ENCODE data around the gene ZFR. TPM values are rescaled to one million over a fixed set of nuclear protein-coding genes. Genes with fewer than 3 reads are reported as not detected.

ZFR gene
- polyA plus RNA-seq, 3 donors, result 29.8 to 81.8 (median 62.3) TPM

- Histone ChIP-seq H3K79me2 (ENCODE audit: insufficient read depth, low read length) (no peaks in the 10 kb centered on the region), H2AFZ (ENCODE audit: insufficient read depth, low read depth, low read length, poor library complexity, severe bottlenecking) (no peak overlapping the region), H3K4me2 (replicated peaks; ENCODE audit: extremely low read depth, low read length, poor library complexity, severe bottlenecking) (no peak overlapping the region), H3K36me3 (replicated peaks in 1 of 2; ENCODE audit: control insufficient read depth in 1 of 2, insufficient read depth in 2 of 2, low read length in 2 of 2) (peaks cover 66 to 90% of the 10 kb centered on the region in 2 donors), H3K9me3 (replicated peaks in 1 of 2; ENCODE audit: control insufficient read depth in 1 of 2, insufficient read depth in 1 of 2, low read length in 2 of 2) (no peaks in the 10 kb centered on the region), H4K20me1 (ENCODE audit: insufficient read depth, low read length) (no peaks in the 10 kb centered on the region), H3K9ac (ENCODE audit: insufficient read depth, low read length, poor library complexity, severe bottlenecking) (no peak overlapping the region), H3K27me3 (ENCODE audit: control insufficient read depth in 2 of 2, insufficient read depth in 2 of 2, low read length in 2 of 2) (no peaks in the 10 kb centered on the region), H3K4me3 (replicated peaks in 1 of 3; ENCODE audit: low read depth in 2 of 3, low read length in 3 of 3) (no peak overlapping the region), H3K4me1 (ENCODE audit: control insufficient read depth in 1 of 2, insufficient read depth in 2 of 2, low read length in 2 of 2) (no peaks in the 10 kb centered on the region), H3K27ac (ENCODE audit: low read depth in 1 of 2, low read length in 2 of 2) (no peak overlapping the region)
- Mint-ChIP-seq H3K4me1 (no peaks in the 10 kb centered on the region), H3K4me3 (no peak overlapping the region), H3K27ac (no peak overlapping the region), H3K36me3 (peaks cover 54 to 73% of the 10 kb centered on the region in 2 donors), H3K27me3 (ENCODE audit: low read depth in 3 of 3) (no peaks in the 10 kb centered on the region), H3K9me3 (no peaks in the 10 kb centered on the region)
- TF ChIP-seq, protein P1, sequence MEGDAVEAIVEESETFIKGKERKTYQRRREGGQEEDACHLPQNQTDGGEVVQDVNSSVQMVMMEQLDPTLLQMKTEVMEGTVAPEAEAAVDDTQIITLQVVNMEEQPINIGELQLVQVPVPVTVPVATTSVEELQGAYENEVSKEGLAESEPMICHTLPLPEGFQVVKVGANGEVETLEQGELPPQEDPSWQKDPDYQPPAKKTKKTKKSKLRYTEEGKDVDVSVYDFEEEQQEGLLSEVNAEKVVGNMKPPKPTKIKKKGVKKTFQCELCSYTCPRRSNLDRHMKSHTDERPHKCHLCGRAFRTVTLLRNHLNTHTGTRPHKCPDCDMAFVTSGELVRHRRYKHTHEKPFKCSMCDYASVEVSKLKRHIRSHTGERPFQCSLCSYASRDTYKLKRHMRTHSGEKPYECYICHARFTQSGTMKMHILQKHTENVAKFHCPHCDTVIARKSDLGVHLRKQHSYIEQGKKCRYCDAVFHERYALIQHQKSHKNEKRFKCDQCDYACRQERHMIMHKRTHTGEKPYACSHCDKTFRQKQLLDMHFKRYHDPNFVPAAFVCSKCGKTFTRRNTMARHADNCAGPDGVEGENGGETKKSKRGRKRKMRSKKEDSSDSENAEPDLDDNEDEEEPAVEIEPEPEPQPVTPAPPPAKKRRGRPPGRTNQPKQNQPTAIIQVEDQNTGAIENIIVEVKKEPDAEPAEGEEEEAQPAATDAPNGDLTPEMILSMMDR (IDR thresholded peaks at IDR 0.05), result no peak
- 100% methylated on average over 4 of the region's 5 CpGs for WGBS (ENCODE audit: insufficient coverage)
- DNase-seq, result no peak
- intact Hi-C loops (cut with micrococcal nuclease), result no loop called here
Measured at GRCh38 chr5:32365623-32366022, 78.9 kb downstream of the ZFR start.

DNA sequence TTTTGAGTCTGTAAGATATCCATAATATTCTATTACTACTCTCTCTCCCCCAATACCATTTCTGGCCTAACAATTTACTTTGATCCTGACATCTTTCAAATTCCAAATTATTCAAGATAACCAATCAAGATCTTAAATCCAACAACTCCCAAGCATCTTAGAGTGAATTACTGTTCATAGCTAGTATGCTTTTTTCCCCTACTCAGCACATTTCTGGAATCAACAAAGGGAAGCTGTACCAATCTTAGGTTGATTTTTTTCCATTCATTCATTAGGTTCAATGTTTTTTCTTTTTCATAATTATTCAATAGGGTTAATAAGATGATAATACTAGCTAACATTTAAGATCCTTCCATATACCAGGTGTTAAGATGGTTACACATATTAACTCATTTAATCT is 81.5 kb downstream of the ZFR start:
- no peaks in the 10 kb centered on the region for H3K27me3 ChIP-seq (ENCODE audit: control insufficient read depth in 2 of 2, insufficient read depth in 2 of 2, low read length in 2 of 2)
- H3K9me3 Mint-ChIP-seq, result no peaks in the 10 kb centered on the region
- intact Hi-C loops (cut with micrococcal nuclease), result no loop called here
- H3K9ac ChIP-seq (ENCODE audit: insufficient read depth, low read length, poor library complexity, severe bottlenecking), result no peak overlapping the region
- H3K4me3 Mint-ChIP-seq, result no peak overlapping the region
- TF ChIP-seq, protein P1 (IDR thresholded peaks at IDR 0.05), result no peak
- peaks cover 70 to 85% of the 10 kb centered on the region in 2 donors for H3K36me3 ChIP-seq (replicated peaks in 1 of 2; ENCODE audit: control insufficient read depth in 1 of 2, insufficient read depth in 2 of 2, low read length in 2 of 2)
- no peaks in the 10 kb centered on the region for H3K27me3 Mint-ChIP-seq (ENCODE audit: low read depth in 3 of 3)
- H3K27ac Mint-ChIP-seq, result no peak overlapping the region
- H3K4me1 Mint-ChIP-seq, result no peaks in the 10 kb centered on the region
- no peak overlapping the region for H3K4me2 ChIP-seq (replicated peaks; ENCODE audit: extremely low read depth, low read length, poor library complexity, severe bottlenecking)
- no peak overlapping the region for H3K4me3 ChIP-seq (replicated peaks in 1 of 3; ENCODE audit: low read depth in 2 of 3, low read length in 3 of 3)
- H4K20me1 ChIP-seq (ENCODE audit: insufficient read depth, low read length), result no peaks in the 10 kb centered on the region
- no peaks in the 10 kb centered on the region for H3K79me2 ChIP-seq (ENCODE audit: insufficient read depth, low read length)
- no peak for DNase-seq
- H2AFZ ChIP-seq (ENCODE audit: insufficient read depth, low read depth, low read length, poor library complexity, severe bottlenecking), result no peak overlapping the region
- H3K9me3 ChIP-seq (replicated peaks in 1 of 2; ENCODE audit: control insufficient read depth in 1 of 2, insufficient read depth in 1 of 2, low read length in 2 of 2), result no peaks in the 10 kb centered on the region
- no peak overlapping the region for H3K27ac ChIP-seq (ENCODE audit: low read depth in 1 of 2, low read length in 2 of 2)
- H3K36me3 Mint-ChIP-seq, result peaks cover 56 to 69% of the 10 kb centered on the region in 2 donors
- H3K4me1 ChIP-seq (ENCODE audit: control insufficient read depth in 1 of 2, insufficient read depth in 2 of 2, low read length in 2 of 2), result no peaks in the 10 kb centered on the region

All from CD14-positive monocyte (primary cell).